ENCODE data around the gene ZMYM5. TPM values are rescaled to one million over a fixed set of nuclear protein-coding genes. Genes with fewer than 3 reads are reported as not detected.

The ZMYM5 gene
- total and polyA plus RNA-seq, 2 of the 4 experiments (the other 2 are of a cell fraction), result 7.0 to 10.2 TPM

GRCh38 chr13:19861762-19862161, 1.7 kb downstream of the ZMYM5 start:
- Histone ChIP-seq H3K79me1 (ENCODE audit: low read depth in 1 of 2, low read length in 2 of 2) (peaks cover 7 to 51% of the 10 kb centered on the region in 2 experiments), H3K27me3 (ENCODE audit: control insufficient read depth, insufficient read depth, low read length) (no peaks in the 10 kb centered on the region), H2AFZ (replicated peaks; ENCODE audit: low read length, poor library complexity) (no peak overlapping the region), H3K18ac (ENCODE audit: low read depth, low read length) (no peak overlapping the region), H4K5ac (ENCODE audit: low read depth, low read length) (no peak overlapping the region; the same call in 1 of the 2 replicates), H3K23ac (ENCODE audit: low read depth, low read length) (peak overlapping the region; percentile 83), H3K4ac (ENCODE audit: low read depth, low read length) (no peak overlapping the region), H2AK5ac (ENCODE audit: low read depth, low read length) (no peak overlapping the region), H4K91ac (ENCODE audit: insufficient read depth, low read depth, low read length) (no peak overlapping the region), H2BK120ac (ENCODE audit: low read depth, low read length) (no peak overlapping the region), H4K20me1 (ENCODE audit: insufficient read depth, low read length) (peaks cover 19% of the 10 kb centered on the region), H2BK15ac (ENCODE audit: low read depth, low read length) (no peak overlapping the region), H2AK9ac (replicated peaks; ENCODE audit: low read depth, low read length, poor library complexity) (no peak overlapping the region), H3K4me2 (ENCODE audit: low read depth, low read length) (peak overlapping the region; percentile 95), H2BK20ac (ENCODE audit: low read depth, low read length) (no peak overlapping the region), H3K4me1 (ENCODE audit: control insufficient read depth, insufficient read depth, low read length) (peaks cover 5% of the 10 kb centered on the region; the same call in 1 of the 2 replicates), H3K4me3 (ENCODE audit: insufficient read depth, low read depth, low read length) (peak overlapping the region; percentile 98), H3K36me3 (ENCODE audit: control insufficient read depth, insufficient read depth, low read length) (peaks cover 6% of the 10 kb centered on the region; the same call in 1 of the 2 replicates), H2BK5ac (ENCODE audit: low read depth, low read length, poor library complexity, severe bottlenecking) (peak overlapping the region; percentile 85), H3K27ac (ENCODE audit: insufficient read depth, low read length) (peak overlapping the region; percentile 82; the same call in 1 of the 2 replicates), H3K56ac (ENCODE audit: extremely low read depth, insufficient read depth, low read length) (no peak overlapping the region; the same call in 1 of the 2 replicates), H3K14ac (replicated peaks; ENCODE audit: low read depth, low read length) (no peak overlapping the region), H3K9me3 (ENCODE audit: control insufficient read depth, insufficient read depth, low read length) (no peaks in the 10 kb centered on the region), H3K9me1 (ENCODE audit: insufficient read depth, low read length) (peaks cover 3% of the 10 kb centered on the region; the same call in 1 of the 2 replicates), H3K9ac (ENCODE audit: low read depth, low read length) (peak overlapping the region; percentile 98), H4K8ac (ENCODE audit: low read depth in 2 of 2, low read length in 2 of 2) (no peak overlapping the region)
- WGBS, 2 experiments (ENCODE audit: extremely low coverage in 2 of 2, insufficient read length in 1 of 2), result no CpG with 5 or more reads among the region's 4 CpGs
- in situ Hi-C loops (cut with MboI; ENCODE audit: low sequenced_read_pairs) (no loop called here), intact Hi-C loops (cut with micrococcal nuclease) (loop anchor here (1.0 to 5.0 kb wide), 2 partner anchors 79 to 98 kb away; partner anchors contain the start of gene PSPC1), dilution Hi-C loops (cut with HindIII; ENCODE audit: low sequenced_read_pairs, unreplicated experiment) (no loop called here)
- DNase-seq (no peak), ATAC-seq (ENCODE audit: low read depth) (no peak)
- ChIA-PET CTCF (interaction anchor here (1.1 kb wide), 1 partner anchor 15 kb away, joined by 4 read pairs; no protein-coding TSS in a partner anchor), POLR2A (ENCODE audit: unreplicated experiment) (interaction anchor here (0.5 to 0.6 kb wide), 2 partner anchors 14 to 40 kb away, joined by 3 to 4 read pairs; no protein-coding TSS in a partner anchor)
- TF ChIP-seq RFX5 (IDR thresholded peaks at IDR 0.05; ENCODE audit: low read depth, low read length) (no peak), BHLHE40 (IDR thresholded peaks at IDR 0.05; ENCODE audit: low read depth, low read length) (no peak), CEBPB (IDR thresholded peaks at IDR 0.05; ENCODE audit: low read depth, low read length) (no peak), RAD21 (IDR thresholded peaks at IDR 0.05; ENCODE audit: low read length) (no peak), CTCF (conservative IDR thresholded peaks at IDR 0.05; ENCODE audit: low read depth, low read length) (no peak), ELK1 (IDR thresholded peaks at IDR 0.05; ENCODE audit: borderline replicate concordance, low read depth, low read length) (no peak), MAFK (IDR thresholded peaks at IDR 0.05; ENCODE audit: low read depth, low read length) (no peak), SMC3 (IDR thresholded peaks at IDR 0.05; ENCODE audit: low read depth, low read length) (no peak), MXI1 (IDR thresholded peaks at IDR 0.05; ENCODE audit: borderline replicate concordance, low read depth, low read length) (no peak), CHD1 (IDR thresholded peaks at IDR 0.05; ENCODE audit: low read depth, low read length) (no peak), POLR2A (IDR thresholded peaks at IDR 0.05; ENCODE audit: low read depth, low read length) (no peak), MAZ (IDR thresholded peaks at IDR 0.05; ENCODE audit: borderline replicate concordance, low read depth, low read length) (no peak), FOS (IDR thresholded peaks at IDR 0.05; ENCODE audit: low read depth, low read length) (no peak), NFE2L2 (IDR thresholded peaks at IDR 0.05; ENCODE audit: low read depth, low read length) (no peak), RCOR1 (IDR thresholded peaks at IDR 0.05; ENCODE audit: insufficient replicate concordance, low read length) (no peak), USF2 (IDR thresholded peaks at IDR 0.05; ENCODE audit: low read depth, low read length) (no peak)
- no TSS peak for BruUV-seq (replicated peaks)

Measured in IMR-90 (cell line).